IMR-90 (cell line): ENCODE measurements around the gene VPS26B.

ENCODE experiments used
- BHLHE40 ChIP-seq: fragments of 150-350 bp; IDR thresholded peaks from 2 replicates; pipeline ENCODE4 v1.6.1; 2016; ENCODE audit warnings: mild to moderate bottlenecking, low read depth, low read length
- CEBPB ChIP-seq: IDR thresholded peaks from 2 replicates; pipeline ENCODE4 v1.6.1; 2012; ENCODE audit warnings: low read depth, low read length, improper control_type of control experiment
- CHD1 ChIP-seq: IDR thresholded peaks from 2 replicates; pipeline ENCODE4 v1.6.1; 2012; ENCODE audit warnings: low read depth, low read length, improper control_type of control experiment
- CTCF ChIP-seq: conservative IDR thresholded peaks from 2 replicates; pipeline ENCODE4 v1.5.1; 2012; ENCODE audit warnings: mild to moderate bottlenecking, low read depth, low read length, improper control_type of control experiment
- FOS ChIP-seq: fragments of 150-350 bp; IDR thresholded peaks from 2 replicates; pipeline ENCODE4 v1.6.1; 2016; ENCODE audit warnings: low read depth, low read length
- MAZ ChIP-seq: IDR thresholded peaks from 2 replicates; pipeline ENCODE4 v1.6.1; 2012; ENCODE audit warnings: low read depth, mild to moderate bottlenecking, low read length, improper control_type of control experiment, moderate library complexity, borderline replicate concordance
- MXI1 ChIP-seq: IDR thresholded peaks from 2 replicates; pipeline ENCODE4 v1.6.1; 2012; ENCODE audit warnings: low read depth, mild to moderate bottlenecking, low read length, moderate library complexity, borderline replicate concordance
- POLR2A ChIP-seq: IDR thresholded peaks from 2 replicates; pipeline ENCODE4 v1.6.1; 2012; ENCODE audit warnings: mild to moderate bottlenecking, low read depth, low read length
- RAD21 ChIP-seq: IDR thresholded peaks from 2 replicates; pipeline ENCODE4 v1.6.1; 2012; ENCODE audit warnings: low read length, improper control_type of control experiment
- RCOR1 ChIP-seq: IDR thresholded peaks from 2 replicates; pipeline ENCODE4 v1.6.1; 2012; ENCODE audit warnings: mild to moderate bottlenecking, low read length, improper control_type of control experiment; ENCODE audit not compliant: insufficient replicate concordance
- RFX5 ChIP-seq: IDR thresholded peaks from 2 replicates; pipeline ENCODE4 v1.8.0; 2012; ENCODE audit warnings: low read depth, mild to moderate bottlenecking, low read length, moderate library complexity
- USF2 ChIP-seq: fragments of 150-350 bp; IDR thresholded peaks from 2 replicates; pipeline ENCODE4 v1.6.1; 2017; ENCODE audit warnings: mild to moderate bottlenecking, antibody characterized with exemption, low read length, low read depth

GRCh38 chr11:134277183-134278001 is 52.9 kb downstream of the VPS26B start:
- no peak for TF ChIP-seq CTCF
- TF ChIP-seq FOS, result no peak
- TF ChIP-seq POLR2A, result no peak
- no peak for TF ChIP-seq CHD1
- no peak for TF ChIP-seq RFX5
- TF ChIP-seq MXI1, result no peak
- no peak for TF ChIP-seq USF2
- no peak for TF ChIP-seq CEBPB
- TF ChIP-seq BHLHE40, result no peak
- no peak for TF ChIP-seq MAZ
- TF ChIP-seq RAD21, result no peak
- no peak for TF ChIP-seq RCOR1
